SKM-1 treated with dmso at 0.1 percent for 144 hours (cell line): ENCODE measurements around the gene ARMC8.

Experiments
- DNase-seq: peaks from one replicate; lab custom pipeline; 2025; ENCODE audit not compliant: unreplicated experiment; lab: John Stamatoyannopoulos, UW

The ARMC8 gene

GRCh38 chr3:138245026-138245425, 57.9 kb downstream of the ARMC8 start:
- DNase-seq: no peak

GRCh38 chr3:138249636-138250035, 62.5 kb downstream of the ARMC8 start:
- DNase-seq: no peak

DNA sequence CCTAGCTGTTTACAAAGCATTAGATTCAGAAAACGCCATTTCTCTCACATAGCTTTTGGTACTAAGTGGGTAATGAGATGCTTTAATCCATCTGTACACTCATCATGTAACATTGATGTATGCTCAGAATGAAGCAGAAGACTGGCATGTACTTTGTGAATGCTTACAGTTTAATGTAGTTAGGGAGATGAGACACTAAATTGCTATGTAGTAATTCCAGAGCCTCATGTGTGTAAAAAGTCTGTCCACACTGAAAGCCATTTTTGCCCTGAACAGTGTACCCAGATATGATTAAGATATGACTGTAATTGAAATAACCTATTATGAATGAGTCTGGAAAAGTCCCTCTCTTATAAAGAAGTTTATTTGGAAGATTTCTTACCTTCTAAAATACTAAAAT, 66.5 kb downstream of the ARMC8 start:
- DNase-seq: no peak

GRCh38 chr3:138254216-138254615, 67.1 kb downstream of the ARMC8 start:
- DNase-seq: no peak

- no peak for DNase-seq
Observed at GRCh38 chr3:138256022-138256421, 68.9 kb downstream of the ARMC8 start.

DNA sequence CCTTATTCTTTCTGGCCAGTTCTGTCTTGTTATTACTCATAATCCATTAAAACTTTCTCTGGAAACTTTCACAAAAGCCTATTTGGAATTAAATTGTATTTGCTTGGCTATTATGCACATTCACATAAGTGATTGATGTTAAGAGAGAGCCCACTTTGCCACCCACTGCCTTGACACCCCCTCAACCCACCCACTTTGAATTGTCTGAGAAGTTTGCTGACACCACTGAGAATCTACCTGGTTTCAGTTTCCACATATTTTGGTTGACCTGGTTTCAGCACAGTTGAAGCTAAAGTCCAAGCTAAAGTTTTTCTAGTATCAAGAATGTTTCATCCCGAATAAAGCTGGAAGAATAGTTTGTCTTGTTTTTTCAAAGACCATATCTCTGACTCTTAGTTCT, 70.9 kb downstream of the ARMC8 start:
- DNase-seq: no peak

DNA sequence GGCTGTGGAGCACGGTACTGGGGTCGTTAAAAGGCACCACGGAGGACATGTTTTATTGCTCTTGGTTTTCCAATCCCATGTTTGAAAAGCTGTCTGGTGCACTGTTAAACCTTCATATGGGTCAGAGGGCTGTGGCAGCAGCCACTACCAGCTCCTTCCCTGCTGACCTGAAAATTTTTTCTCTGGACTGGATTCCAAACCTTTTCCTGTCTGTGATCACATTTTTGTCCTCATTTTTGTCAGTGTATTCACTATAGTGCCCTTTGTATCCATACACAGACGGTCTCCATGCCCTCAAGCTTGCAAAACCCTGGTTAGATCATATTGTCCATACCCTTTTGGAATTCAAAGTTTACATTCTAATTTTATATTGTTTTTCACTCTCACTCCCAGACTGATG, 72.0 kb downstream of the ARMC8 start:
- no peak for DNase-seq

- no peak for DNase-seq
Observed at GRCh38 chr3:138260611-138261010, 73.5 kb downstream of the ARMC8 start.

DNA sequence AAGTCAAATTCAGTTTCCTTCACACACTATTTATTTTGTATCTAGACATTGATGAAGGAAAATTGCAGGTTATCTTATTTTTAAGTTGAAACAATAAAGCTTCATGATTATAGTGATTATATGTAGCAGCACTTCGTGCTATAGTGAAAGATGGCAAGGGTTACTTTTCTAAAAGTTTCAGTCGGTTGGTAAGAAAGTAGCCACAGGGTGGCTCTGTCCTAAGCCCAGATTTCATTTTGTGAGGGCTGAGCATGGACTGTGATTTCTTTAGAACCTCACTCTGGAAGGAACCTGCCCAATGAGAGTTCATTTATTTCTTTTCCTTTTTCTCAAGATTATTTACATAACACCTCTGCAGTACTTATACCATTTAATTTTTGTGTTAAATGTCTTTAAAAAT, 76.0 kb downstream of the ARMC8 start:
- no peak for DNase-seq

DNA sequence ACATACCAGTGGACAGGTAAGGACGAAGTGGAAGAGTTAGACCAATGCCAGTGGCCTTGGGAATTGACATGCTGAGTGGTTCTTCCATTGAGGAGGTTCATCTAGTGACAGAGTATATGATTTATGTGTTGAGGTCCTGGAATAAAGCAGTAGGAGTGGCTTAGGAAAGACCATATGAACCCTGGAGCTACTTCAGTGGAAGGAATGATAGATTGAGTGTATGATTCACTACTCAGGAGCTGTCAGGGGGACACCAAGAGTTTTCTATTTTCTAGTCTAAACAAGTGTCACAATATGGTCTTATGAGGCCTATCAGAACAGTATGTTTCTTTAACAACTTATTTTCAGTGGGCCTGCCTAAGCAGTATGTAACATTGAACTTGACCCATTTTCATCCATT, 78.6 kb downstream of the ARMC8 start:
- DNase-seq: no peak

GRCh38 chr3:138267083-138267482, 80.0 kb downstream of the ARMC8 start:
- no peak for DNase-seq

DNA sequence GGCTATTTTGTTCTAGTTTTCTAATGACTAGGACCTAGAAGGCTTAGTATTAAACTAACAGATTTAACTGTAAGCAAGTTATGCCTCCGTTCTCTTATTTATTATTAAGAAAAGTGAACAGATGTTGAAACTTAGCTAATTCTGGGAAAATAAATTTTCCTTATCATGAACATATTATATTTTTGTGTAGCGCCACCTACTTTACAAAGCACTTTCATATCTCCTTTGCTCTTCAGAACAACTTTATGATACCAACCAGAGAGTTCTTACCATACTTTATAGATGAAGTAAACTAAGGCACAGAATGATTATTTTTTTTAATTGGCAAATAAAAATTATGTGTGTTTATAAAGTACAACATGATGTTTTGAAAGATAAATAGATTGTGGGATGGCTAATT, 83.1 kb downstream of the ARMC8 start:
- DNase-seq: no peak

DNA sequence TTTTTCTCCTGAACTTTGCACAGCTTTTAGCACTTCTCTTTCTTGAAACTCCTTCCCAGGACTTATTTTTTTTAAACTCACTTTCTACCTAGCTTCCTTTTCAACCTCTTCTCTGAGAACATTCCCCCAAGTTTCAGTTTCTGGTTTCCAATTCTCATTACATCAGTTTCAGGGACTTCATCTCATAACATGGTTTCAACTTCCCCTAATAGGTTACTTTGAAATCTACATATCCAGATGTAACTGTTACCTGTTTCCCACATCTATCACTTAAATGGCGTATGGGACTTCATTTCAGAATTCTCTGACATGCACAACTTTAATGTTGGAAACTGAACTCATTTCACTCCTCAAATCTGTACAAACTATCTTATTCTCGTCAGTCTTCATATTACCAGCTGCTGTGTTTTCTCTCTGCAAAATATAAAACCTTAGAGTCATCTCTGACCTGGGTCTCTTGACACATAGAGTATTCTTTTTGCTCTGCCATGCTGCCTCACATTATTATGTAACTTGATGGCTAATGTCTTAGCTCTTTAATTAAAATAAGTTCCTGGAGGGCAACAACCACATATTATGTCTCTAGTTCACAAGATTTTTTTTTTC, 84.2 kb downstream of the ARMC8 start:
- DNase-seq: no peak

- DNase-seq: no peak
Observed at GRCh38 chr3:138281561-138281960, 94.5 kb downstream of the ARMC8 start.

DNA sequence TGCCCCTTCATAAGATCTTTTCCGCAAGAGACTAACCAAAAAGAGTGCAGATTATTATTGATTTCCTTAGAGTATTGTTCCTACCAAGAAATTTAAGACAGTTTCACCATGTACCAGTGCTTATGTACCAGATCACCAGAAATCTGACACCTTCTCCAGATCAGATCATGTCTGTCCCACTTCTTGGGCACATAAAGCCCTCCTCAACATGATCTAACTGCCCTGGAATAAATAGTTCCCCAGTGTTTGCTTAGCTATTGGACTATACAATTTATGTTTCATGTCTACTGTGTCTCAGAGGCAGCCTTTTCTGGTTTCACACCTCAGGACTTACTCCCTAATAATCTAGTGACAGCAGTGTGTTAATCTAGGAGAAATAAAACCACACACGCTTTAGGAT, 95.7 kb downstream of the ARMC8 start:
- no peak for DNase-seq

DNA sequence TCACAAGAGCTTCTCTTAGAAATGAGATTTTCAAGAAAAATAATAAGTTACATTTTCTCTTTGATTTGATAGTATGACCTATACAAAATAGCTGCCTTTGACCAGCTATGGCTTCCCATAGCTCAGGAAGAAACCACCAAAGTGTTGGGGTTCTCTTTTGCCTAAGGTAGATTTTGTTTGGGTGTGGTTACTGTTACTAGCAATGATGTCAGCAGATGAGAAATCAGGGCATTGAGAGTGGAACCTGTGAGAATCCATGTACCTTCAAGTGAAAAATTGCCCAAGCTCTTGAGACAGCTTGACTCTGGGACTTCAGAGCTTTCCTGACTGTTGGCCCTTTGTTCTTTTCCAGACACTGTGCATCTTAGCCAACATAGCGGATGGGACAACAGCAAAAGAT, 97.0 kb downstream of the ARMC8 start:
- DNase-seq: no peak

DNA sequence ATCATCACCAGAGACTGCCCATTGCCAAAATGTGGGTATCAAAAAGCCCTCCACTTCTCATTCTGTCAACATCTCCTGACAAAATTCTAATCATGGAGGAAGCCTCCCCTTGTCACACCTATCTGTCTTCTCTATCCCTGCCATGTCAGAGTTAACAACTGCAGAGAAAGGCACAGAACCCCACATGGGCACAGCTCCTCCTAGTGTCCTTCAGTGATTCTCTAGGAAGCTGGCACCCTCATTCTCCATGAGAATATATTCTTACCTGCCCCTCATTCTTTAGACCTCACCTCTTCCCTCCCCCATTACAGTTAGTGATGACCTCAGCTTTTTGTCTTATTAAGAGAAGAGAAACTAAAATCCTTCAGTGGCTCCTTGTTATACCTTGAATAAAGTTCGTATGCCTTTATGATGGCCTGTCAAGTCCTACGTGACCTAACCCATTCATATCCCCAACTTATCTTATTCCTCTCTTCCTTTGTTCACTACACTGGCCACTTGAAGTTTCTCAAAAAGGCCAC, 97.9 kb downstream of the ARMC8 start:
- DNase-seq: no peak

DNA sequence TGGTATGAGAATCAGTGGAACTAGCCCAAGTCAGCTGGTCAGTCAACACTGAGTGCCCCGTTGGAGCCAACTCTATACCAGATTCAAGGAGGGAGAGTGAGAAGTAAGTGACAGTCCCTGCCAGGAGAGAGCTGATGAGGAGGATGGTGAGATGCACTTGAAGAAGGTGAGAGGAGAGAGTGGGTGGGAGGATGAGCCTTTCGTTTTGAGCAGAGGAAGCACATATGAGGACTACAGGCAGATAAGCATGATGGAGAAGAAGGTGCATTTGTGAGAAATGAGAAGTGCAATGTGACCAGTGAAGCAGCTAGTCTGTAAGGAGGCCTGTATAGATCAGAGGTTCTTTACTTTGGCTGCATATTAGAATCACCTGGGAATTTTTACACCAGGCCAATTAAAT, 102.2 kb downstream of the ARMC8 start:
- no peak for DNase-seq

- DNase-seq: no peak
Observed at GRCh38 chr3:138289701-138290100, 102.6 kb downstream of the ARMC8 start.

DNA sequence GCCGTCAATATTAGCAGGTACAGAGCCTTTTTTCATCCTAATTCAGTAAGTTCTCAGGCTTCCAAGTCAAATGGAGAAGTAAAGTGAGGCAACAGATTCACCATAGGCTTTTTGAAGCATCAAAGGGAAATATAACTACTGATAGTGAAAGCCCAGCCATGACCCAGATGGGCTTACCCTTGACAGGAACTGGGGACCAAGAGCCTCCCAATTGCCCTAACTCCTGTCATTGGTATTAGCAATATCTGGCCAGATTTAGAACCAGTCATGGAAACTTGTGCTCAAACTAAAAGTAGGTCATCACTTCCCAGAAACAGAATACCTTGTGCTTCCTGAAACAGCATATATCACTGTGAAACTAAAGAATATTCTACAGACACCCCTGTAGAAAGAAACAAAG, 109.5 kb downstream of the ARMC8 start:
- DNase-seq: no peak

DNA sequence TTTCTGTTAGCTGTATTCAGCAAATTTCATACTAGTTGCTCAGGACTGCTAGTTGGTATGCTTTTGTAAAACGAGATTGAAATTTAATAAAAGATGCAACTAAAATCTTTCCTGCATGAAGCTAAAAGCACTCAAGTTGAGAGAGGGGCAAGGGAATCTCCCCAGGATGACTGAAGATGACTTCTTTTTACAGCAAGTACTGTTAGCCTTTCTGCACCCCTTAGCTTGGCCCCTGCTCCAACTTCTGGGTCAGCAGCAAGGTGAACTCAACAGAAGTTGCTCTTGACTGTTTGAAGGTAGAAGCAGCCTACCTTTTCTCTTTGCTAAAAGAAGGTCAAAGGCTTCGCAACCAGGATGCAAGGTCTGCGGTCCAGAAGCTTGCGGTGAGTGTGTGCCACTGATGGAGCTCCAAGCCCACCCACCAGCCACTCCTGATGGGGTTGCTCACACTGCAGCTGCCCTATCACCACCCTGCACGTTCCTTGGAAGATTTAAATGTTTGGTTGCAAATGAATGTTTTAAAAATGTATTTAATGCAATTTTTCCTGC, 110.0 kb downstream of the ARMC8 start:
- DNase-seq: no peak

DNA sequence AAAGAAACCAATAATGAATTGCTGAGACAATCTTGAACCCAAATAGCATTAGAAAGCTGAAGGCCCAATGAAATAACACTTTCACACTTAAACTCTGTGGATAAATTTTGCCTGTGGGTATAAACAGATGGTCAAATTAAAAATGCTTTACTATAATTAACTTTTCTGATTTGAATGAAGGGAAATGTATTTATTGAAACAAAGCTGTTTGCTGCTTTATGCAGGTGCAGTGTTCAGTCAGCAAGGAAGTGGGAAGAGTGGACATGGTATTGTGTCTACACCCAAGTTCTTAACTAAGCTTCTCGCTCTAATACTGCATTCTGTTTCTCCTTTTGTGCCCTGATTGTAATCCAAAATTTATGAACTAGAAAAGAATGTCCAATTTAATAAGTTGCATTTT, 110.8 kb downstream of the ARMC8 start:
- no peak for DNase-seq

DNA sequence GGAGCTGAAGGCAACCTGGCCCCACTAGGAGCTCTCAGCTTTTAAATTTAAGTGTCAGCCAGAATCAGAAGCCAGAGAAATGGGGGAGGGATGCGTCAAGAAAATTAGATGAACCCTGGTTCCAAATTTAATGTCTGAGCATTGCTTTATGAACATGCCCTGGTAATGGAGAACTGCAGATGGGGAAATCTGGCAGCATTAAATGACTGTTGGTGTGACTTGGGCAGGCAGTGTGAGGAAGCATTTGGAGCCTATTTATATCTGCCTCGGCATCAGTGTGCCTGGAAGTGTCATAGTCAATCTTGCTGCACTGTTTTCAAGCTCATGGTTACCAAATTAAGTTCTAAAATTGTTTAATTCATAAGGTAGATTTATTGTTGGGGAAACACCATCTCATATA, 113.5 kb downstream of the ARMC8 start:
- no peak for DNase-seq
